ENCODE results near the gene SYT1.

Gene SYT1

GRCh38 chr12:79227091-79227490 lies 362.5 kb downstream of the SYT1 start:
- no peak for DNase-seq

GRCh38 chr12:79227646-79228045 lies 363.1 kb downstream of the SYT1 start:
- peak in 1 of 14 donors; percentile 31 for DNase-seq

- peak in 1 of 14 donors; percentile 25 for DNase-seq
Measured at GRCh38 chr12:79233341-79233781, 368.8 kb downstream of the SYT1 start.

GRCh38 chr12:79236920-79237319 lies 372.3 kb downstream of the SYT1 start:
- no peak for DNase-seq

GRCh38 chr12:79238246-79238645 lies 373.7 kb downstream of the SYT1 start:
- DNase-seq: no peak

GRCh38 chr12:79247494-79247893 lies 382.9 kb downstream of the SYT1 start:
- DNase-seq: no peak

- no peak for DNase-seq
Measured at GRCh38 chr12:79250186-79250585, 385.6 kb downstream of the SYT1 start.

GRCh38 chr12:79250960-79251755 lies 386.6 kb downstream of the SYT1 start:
- DNase-seq: no peak

GRCh38 chr12:79252358-79253075 lies 387.9 kb downstream of the SYT1 start:
- no peak for DNase-seq

GRCh38 chr12:79255288-79255687 lies 390.7 kb downstream of the SYT1 start:
- DNase-seq: no peak

- DNase-seq: no peak
Measured at GRCh38 chr12:79260923-79261322, 396.3 kb downstream of the SYT1 start.

GRCh38 chr12:79262938-79263337 lies 398.4 kb downstream of the SYT1 start:
- no peak for DNase-seq

- DNase-seq: no peak
Measured at GRCh38 chr12:79266343-79267144, 402.0 kb downstream of the SYT1 start.

GRCh38 chr12:79267580-79267979 lies 403.0 kb downstream of the SYT1 start:
- no peak for DNase-seq

- DNase-seq: no peak
Measured at GRCh38 chr12:79274501-79275064, 410.0 kb downstream of the SYT1 start.

- no peak for DNase-seq
Measured at GRCh38 chr12:79275631-79276030, 411.1 kb downstream of the SYT1 start.

- no peak for DNase-seq
Measured at GRCh38 chr12:79283364-79283763, 418.8 kb downstream of the SYT1 start.

GRCh38 chr12:79288911-79289310 lies 424.3 kb downstream of the SYT1 start:
- no peak for DNase-seq

- DNase-seq: no peak
Measured at GRCh38 chr12:79291711-79292110, 427.1 kb downstream of the SYT1 start.

- DNase-seq: peak in 1 of 14 donors; percentile 40
Measured at GRCh38 chr12:79294590-79294989, 430.0 kb downstream of the SYT1 start.

GRCh38 chr12:79295572-79295971 lies 431.0 kb downstream of the SYT1 start:
- no peak for DNase-seq

GRCh38 chr12:79296133-79296532 lies 431.6 kb downstream of the SYT1 start:
- DNase-seq: no peak

GRCh38 chr12:79296871-79297270 lies 432.3 kb downstream of the SYT1 start:
- peak in 1 of 14 donors; percentile 73 for DNase-seq

All from C1 segment of cervical spinal cord (tissue), 14 donors.